Measurements from ENCODE around the gene USF3. TPM values are rescaled to one million over a fixed set of nuclear protein-coding genes. Genes with fewer than 3 reads are reported as not detected.

Gene USF3
- total and polyA plus RNA-seq, 2 experiments from 2014 or later, result 10.1 to 23.5 TPM

DNA sequence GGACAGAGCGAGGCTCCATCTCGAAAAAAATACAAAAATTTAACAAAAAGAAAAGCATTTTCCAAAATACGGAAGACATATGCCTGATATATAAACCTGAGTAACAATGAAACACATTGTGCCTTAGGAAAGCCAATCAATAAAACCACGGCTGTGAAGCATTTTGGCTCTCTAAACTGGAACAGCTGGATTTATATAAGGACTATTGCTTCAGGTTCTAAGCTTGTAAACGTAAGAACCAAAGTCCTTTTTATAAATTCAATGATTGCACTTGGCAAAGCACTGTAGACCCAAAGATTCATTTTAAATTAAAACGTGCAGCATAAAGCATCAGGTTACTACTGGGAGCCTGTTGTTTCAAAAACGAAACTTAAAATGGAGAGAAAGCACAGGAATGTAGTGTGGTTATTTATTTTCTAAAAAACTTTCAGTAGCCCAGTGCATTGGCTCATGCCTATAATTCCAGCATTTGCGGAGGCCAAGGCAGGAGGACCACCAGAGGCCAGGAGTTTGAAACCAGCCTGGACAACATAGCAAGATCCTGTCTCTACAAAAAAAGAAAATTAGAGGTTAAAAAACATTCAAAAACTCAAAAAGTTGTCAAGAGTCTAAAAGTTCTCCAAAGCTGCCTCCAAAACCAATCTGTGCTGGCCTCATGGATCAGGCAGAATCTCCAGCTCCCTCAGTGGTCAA is 61.5 kb downstream of the USF3 start (continued):
- TF ChIP-seq, protein P1, sequence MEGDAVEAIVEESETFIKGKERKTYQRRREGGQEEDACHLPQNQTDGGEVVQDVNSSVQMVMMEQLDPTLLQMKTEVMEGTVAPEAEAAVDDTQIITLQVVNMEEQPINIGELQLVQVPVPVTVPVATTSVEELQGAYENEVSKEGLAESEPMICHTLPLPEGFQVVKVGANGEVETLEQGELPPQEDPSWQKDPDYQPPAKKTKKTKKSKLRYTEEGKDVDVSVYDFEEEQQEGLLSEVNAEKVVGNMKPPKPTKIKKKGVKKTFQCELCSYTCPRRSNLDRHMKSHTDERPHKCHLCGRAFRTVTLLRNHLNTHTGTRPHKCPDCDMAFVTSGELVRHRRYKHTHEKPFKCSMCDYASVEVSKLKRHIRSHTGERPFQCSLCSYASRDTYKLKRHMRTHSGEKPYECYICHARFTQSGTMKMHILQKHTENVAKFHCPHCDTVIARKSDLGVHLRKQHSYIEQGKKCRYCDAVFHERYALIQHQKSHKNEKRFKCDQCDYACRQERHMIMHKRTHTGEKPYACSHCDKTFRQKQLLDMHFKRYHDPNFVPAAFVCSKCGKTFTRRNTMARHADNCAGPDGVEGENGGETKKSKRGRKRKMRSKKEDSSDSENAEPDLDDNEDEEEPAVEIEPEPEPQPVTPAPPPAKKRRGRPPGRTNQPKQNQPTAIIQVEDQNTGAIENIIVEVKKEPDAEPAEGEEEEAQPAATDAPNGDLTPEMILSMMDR (conservative IDR thresholded peaks at IDR 0.05; ENCODE audit: low read depth in 2 of 2), result no peak
- TF ChIP-seq, protein P2, sequence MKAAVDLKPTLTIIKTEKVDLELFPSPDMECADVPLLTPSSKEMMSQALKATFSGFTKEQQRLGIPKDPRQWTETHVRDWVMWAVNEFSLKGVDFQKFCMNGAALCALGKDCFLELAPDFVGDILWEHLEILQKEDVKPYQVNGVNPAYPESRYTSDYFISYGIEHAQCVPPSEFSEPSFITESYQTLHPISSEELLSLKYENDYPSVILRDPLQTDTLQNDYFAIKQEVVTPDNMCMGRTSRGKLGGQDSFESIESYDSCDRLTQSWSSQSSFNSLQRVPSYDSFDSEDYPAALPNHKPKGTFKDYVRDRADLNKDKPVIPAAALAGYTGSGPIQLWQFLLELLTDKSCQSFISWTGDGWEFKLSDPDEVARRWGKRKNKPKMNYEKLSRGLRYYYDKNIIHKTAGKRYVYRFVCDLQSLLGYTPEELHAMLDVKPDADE (IDR thresholded peaks at IDR 0.05), result no peak
- TF ChIP-seq ZNF114 (CRISPR knock-in tag; IDR thresholded peaks at IDR 0.05), result no peak
- TF ChIP-seq NANOG (IDR thresholded peaks at IDR 0.05; ENCODE audit: borderline replicate concordance), result no peak
- TF ChIP-seq JUNB (IDR thresholded peaks at IDR 0.05; ENCODE audit: unreplicated experiment), result no peak
- no peak for TF ChIP-seq EZH2 (IDR thresholded peaks at IDR 0.05; ENCODE audit: low read depth, unreplicated experiment)
- no peak for TF ChIP-seq POLR2AphosphoS5 (IDR thresholded peaks at IDR 0.05; ENCODE audit: low read depth)

DNA sequence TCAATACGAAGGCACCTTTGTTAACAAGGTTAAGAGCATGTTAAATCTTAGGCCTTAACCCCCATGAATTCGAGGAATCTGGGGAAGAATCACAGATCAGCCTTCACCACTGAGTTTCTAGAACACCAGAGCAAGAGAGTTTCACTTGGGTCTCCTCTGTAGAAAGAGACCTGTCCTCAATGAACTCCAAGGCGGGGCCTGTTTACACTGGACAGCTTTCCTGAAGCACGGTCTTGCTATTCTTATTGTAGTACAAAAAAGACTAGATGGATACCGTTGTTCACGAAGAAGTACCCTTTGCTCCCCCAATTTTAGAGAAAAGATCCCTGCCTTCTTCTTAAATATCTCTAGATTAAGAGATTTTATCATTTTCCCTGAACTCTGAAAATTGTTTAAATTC is 64.9 kb downstream of the USF3 start:
- Histone ChIP-seq H3K79me2 (replicated peaks; ENCODE audit: insufficient read depth) (no peaks in the 10 kb centered on the region), H3K4me1 (ENCODE audit: insufficient read depth) (no peaks in the 10 kb centered on the region), H3K9me2 (ENCODE audit: insufficient read depth) (no peaks in the 10 kb centered on the region), H3F3A (replicated peaks; ENCODE audit: low read depth) (no peaks in the 10 kb centered on the region), H3K36me3 (ENCODE audit: insufficient read depth) (no peaks in the 10 kb centered on the region), H3K27me3 (ENCODE audit: insufficient read depth) (no peaks in the 10 kb centered on the region), H3K4me3 (no peak overlapping the region), H4K20me1 (replicated peaks; ENCODE audit: insufficient read depth) (no peaks in the 10 kb centered on the region), H3K27ac (ENCODE audit: low read depth) (no peak overlapping the region), H3K4me2 (no peak overlapping the region), H2AFZ (peak overlapping the region; percentile 34; the same call in 1 of the 2 replicates)
- Mint-ChIP-seq H3K27me3 (ENCODE audit: insufficient read depth, low read depth, poor library complexity) (peaks cover 1% of the 10 kb centered on the region), H3K36me3 (ENCODE audit: low read depth) (no peaks in the 10 kb centered on the region), H3K4me3 (no peak overlapping the region), H3K4me1 (peaks cover 3% of the 10 kb centered on the region; the same call in 1 of the 3 replicates), H3K9me3 (no peaks in the 10 kb centered on the region), H3K27ac (no peak overlapping the region)
- DNase-seq (ENCODE audit: low spot score), result no peak
- TF ChIP-seq, protein P2 (IDR thresholded peaks at IDR 0.05), result no peak
- TF ChIP-seq CREB1 (CRISPR knock-in tag; IDR thresholded peaks at IDR 0.05; ENCODE audit: low read depth) (no peak), ZNF114 (CRISPR knock-in tag; IDR thresholded peaks at IDR 0.05) (no peak)
- TF ChIP-seq, protein P3, sequence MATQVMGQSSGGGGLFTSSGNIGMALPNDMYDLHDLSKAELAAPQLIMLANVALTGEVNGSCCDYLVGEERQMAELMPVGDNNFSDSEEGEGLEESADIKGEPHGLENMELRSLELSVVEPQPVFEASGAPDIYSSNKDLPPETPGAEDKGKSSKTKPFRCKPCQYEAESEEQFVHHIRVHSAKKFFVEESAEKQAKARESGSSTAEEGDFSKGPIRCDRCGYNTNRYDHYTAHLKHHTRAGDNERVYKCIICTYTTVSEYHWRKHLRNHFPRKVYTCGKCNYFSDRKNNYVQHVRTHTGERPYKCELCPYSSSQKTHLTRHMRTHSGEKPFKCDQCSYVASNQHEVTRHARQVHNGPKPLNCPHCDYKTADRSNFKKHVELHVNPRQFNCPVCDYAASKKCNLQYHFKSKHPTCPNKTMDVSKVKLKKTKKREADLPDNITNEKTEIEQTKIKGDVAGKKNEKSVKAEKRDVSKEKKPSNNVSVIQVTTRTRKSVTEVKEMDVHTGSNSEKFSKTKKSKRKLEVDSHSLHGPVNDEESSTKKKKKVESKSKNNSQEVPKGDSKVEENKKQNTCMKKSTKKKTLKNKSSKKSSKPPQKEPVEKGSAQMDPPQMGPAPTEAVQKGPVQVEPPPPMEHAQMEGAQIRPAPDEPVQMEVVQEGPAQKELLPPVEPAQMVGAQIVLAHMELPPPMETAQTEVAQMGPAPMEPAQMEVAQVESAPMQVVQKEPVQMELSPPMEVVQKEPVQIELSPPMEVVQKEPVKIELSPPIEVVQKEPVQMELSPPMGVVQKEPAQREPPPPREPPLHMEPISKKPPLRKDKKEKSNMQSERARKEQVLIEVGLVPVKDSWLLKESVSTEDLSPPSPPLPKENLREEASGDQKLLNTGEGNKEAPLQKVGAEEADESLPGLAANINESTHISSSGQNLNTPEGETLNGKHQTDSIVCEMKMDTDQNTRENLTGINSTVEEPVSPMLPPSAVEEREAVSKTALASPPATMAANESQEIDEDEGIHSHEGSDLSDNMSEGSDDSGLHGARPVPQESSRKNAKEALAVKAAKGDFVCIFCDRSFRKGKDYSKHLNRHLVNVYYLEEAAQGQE (IDR thresholded peaks at IDR 0.05; ENCODE audit: unreplicated experiment), result no peak
- no peak for ATAC-seq
